H1 (cell line): Measurements from ENCODE around the gene ANKFY1. TPM values are rescaled to one million over a fixed set of nuclear protein-coding genes. Genes with fewer than 3 reads are reported as not detected.
A peak's percentile ranks its signal among the peaks of the same experiment; 100 is the strongest.

Experiments
- ATF3 ChIP-seq: IDR thresholded peaks from 2 replicates; pipeline ENCODE4 v1.6.1; 2011; ENCODE audit warnings: low read depth, mild to moderate bottlenecking, low read length; ENCODE audit not compliant: insufficient read depth
- BACH1 ChIP-seq: IDR thresholded peaks from 2 replicates; pipeline ENCODE4 v1.6.1; 2012; ENCODE audit warnings: low read length, improper control_type of control experiment
- CHD7 ChIP-seq: fragments of 300-600 bp; sonication (generic); IDR thresholded peaks from 2 replicates; pipeline ENCODE4 v1.7.1; 2012; ENCODE audit warnings: low read length, moderate library complexity, mild to moderate bottlenecking, inconsistent platforms; ENCODE audit not compliant: insufficient replicate concordance
- EGR1 ChIP-seq: IDR thresholded peaks from 2 replicates; pipeline ENCODE4 v1.6.1; 2011; ENCODE audit warnings: low read depth, low read length, borderline replicate concordance
- GABPA ChIP-seq: IDR thresholded peaks from 2 replicates; pipeline ENCODE4 v1.6.1; 2011; ENCODE audit warnings: mild to moderate bottlenecking, low read length, moderate library complexity, borderline replicate concordance; ENCODE audit not compliant: insufficient read depth
- MAFK ChIP-seq: IDR thresholded peaks from 2 replicates; pipeline ENCODE4 v1.6.1; 2012; ENCODE audit warnings: low read depth, mild to moderate bottlenecking, improper control_type of control experiment, low read length
- RAD21 ChIP-seq, 2 experiments: IDR thresholded peaks in 1 of 2; conservative IDR thresholded peaks in 1 of 2; 2 replicates each; pipeline ENCODE4 v1.6.1; 2011; ENCODE audit warnings: low read depth in 2 of 2, low read length in 2 of 2, improper control_type of control experiment in 1 of 2, inconsistent platforms in 1 of 2, mild to moderate bottlenecking in 1 of 2, moderate library complexity in 1 of 2
- SP4 ChIP-seq: IDR thresholded peaks from 2 replicates; pipeline ENCODE4 v1.6.1; 2012; ENCODE audit warnings: low read length, inconsistent platforms
- YY1 ChIP-seq: IDR thresholded peaks from 2 replicates; pipeline ENCODE4 v1.6.1; 2011; ENCODE audit warnings: low read depth, mild to moderate bottlenecking, low read length
- polyA plus RNA-seq, 7 experiments: library from polyadenylated mRNA; depleted of rRNA in 3 of 7; stranded (reverse) in 5 of 7; unstranded in 2 of 7; fragments of >200 nt in 5 of 7; fragments of 200-250 nt in 2 of 7; gene quantifications; 1 replicate in 5 of 7; 2 replicates in 1 of 7; 4 replicates in 1 of 7; pipeline versions ENCODE4 v1.2.1 to v1.2.3, GENCODE V29; 2011 to 2013; ENCODE audit warnings: missing spikeins in 2 of 7, mixed read lengths in 2 of 7
- total RNA-seq: library from RNA; stranded (reverse); fragmentation: NEBNext Ultra II Directional; extraction: Animal tissue kit (Norgen Biotek cat#: 25700); gene quantifications from 2 replicates; pipeline ENCODE4 v1.2.1, GENCODE V29; 2021

ANKFY1 gene
- total and polyA plus RNA-seq, 2 of the 8 experiments (the other 6 are each of a cell fraction or from before 2014, with no cell fraction given) = 28.3 to 45.3 TPM

- TF ChIP-seq CHD7 = no peak
- peak; percentile 57 for TF ChIP-seq BACH1
- TF ChIP-seq YY1 = peak; percentile 92
- TF ChIP-seq MAFK = no peak
- no peak for TF ChIP-seq SP4
- TF ChIP-seq ATF3 = no peak
- TF ChIP-seq EGR1 = no peak
- no peak for TF ChIP-seq GABPA
- TF ChIP-seq RAD21 (IDR thresholded peaks at IDR 0.05 in 1 of 2, conservative IDR thresholded peaks at IDR 0.05 in 1 of 2; ENCODE audit: low read depth in 2 of 2, low read length in 2 of 2) = no peak
These were observed at the start of gene ANKFY1 (continued) for GRCh38 chr17:4263282-4264215.
